Mucosa of rectum (tissue), 2 donors: ENCODE data around the gene PTPRD.

Experiments used
- H3K27ac ChIP-seq, 2 donors: one replicate each; pipeline ENCODE4 v1.7.0; 2013; ENCODE audit warnings: inconsistent platforms in 2 of 2, low read depth in 2 of 2, low read length in 2 of 2
- H3K27me3 ChIP-seq, 2 donors: one replicate each; pipeline ENCODE4 v1.7.0; 2013; ENCODE audit warnings: low read length in 2 of 2; ENCODE audit not compliant: control insufficient read depth in 2 of 2, insufficient read depth in 2 of 2
- H3K36me3 ChIP-seq, 2 donors: one replicate each; pipeline ENCODE4 v1.7.0; 2013; ENCODE audit warnings: low read length in 2 of 2; ENCODE audit not compliant: control insufficient read depth in 2 of 2, insufficient read depth in 2 of 2
- H3K4me1 ChIP-seq, 2 donors: one replicate each; pipeline ENCODE4 v1.7.0; 2013; ENCODE audit warnings: low read length in 2 of 2, mild to moderate bottlenecking in 1 of 2; ENCODE audit not compliant: control insufficient read depth in 2 of 2, insufficient read depth in 2 of 2
- H3K4me3 ChIP-seq, 2 donors: one replicate each; pipeline ENCODE4 v1.7.0; 2013; ENCODE audit warnings: low read length in 2 of 2
- H3K9ac ChIP-seq, 2 donors: one replicate each; pipeline ENCODE4 v1.7.0; 2013; ENCODE audit warnings: low read length in 2 of 2, low read depth in 1 of 2, mild to moderate bottlenecking in 1 of 2
- H3K9me3 ChIP-seq, 2 donors: one replicate each; pipeline ENCODE4 v1.7.0; 2013; ENCODE audit warnings: low read length in 2 of 2; ENCODE audit not compliant: control insufficient read depth in 2 of 2
- donor health status: healthy.
- donor health status: Normal muscosa, but diverticular disease.

PTPRD gene

GRCh38 chr9:8627976-8628679 lies 1984.7 kb downstream of the PTPRD start:
- H3K4me1 ChIP-seq: no peaks in the 10 kb centered on the region
- H3K27ac ChIP-seq: no peak overlapping the region
- H3K4me3 ChIP-seq: no peak overlapping the region
- no peaks in the 10 kb centered on the region for H3K36me3 ChIP-seq
- H3K9ac ChIP-seq: no peak overlapping the region
- no peaks in the 10 kb centered on the region for H3K9me3 ChIP-seq
- no peaks in the 10 kb centered on the region for H3K27me3 ChIP-seq

GRCh38 chr9:8622871-8623270 lies 1989.9 kb downstream of the PTPRD start:
- no peak overlapping the region for H3K27ac ChIP-seq
- no peak overlapping the region for H3K4me3 ChIP-seq
- no peaks in the 10 kb centered on the region for H3K4me1 ChIP-seq
- no peaks in the 10 kb centered on the region for H3K9me3 ChIP-seq
- no peaks in the 10 kb centered on the region for H3K27me3 ChIP-seq
- no peak overlapping the region for H3K9ac ChIP-seq
- H3K36me3 ChIP-seq: no peaks in the 10 kb centered on the region

- H3K4me3 ChIP-seq: no peak overlapping the region
- H3K36me3 ChIP-seq: no peaks in the 10 kb centered on the region
- H3K27me3 ChIP-seq: no peaks in the 10 kb centered on the region
- H3K27ac ChIP-seq: no peak overlapping the region
- no peak overlapping the region for H3K9ac ChIP-seq
- H3K9me3 ChIP-seq: no peaks in the 10 kb centered on the region
- H3K4me1 ChIP-seq: no peaks in the 10 kb centered on the region
These were observed 1990.5 kb downstream of the PTPRD start for GRCh38 chr9:8622222-8622802.

GRCh38 chr9:8621416-8621815 lies 1991.4 kb downstream of the PTPRD start:
- H3K27ac ChIP-seq: no peak overlapping the region

GRCh38 chr9:8616414-8616813 lies 1996.4 kb downstream of the PTPRD start:
- no peak overlapping the region for H3K27ac ChIP-seq
- no peaks in the 10 kb centered on the region for H3K36me3 ChIP-seq
- H3K4me1 ChIP-seq: no peaks in the 10 kb centered on the region
- no peak overlapping the region for H3K9ac ChIP-seq
- no peaks in the 10 kb centered on the region for H3K27me3 ChIP-seq
- no peak overlapping the region for H3K4me3 ChIP-seq
- no peaks in the 10 kb centered on the region for H3K9me3 ChIP-seq

More at GRCh38 chr9:8621416-8621815, 1991.4 kb downstream of the PTPRD start:
- Histone ChIP-seq H3K27me3 (no peaks in the 10 kb centered on the region), H3K36me3 (no peaks in the 10 kb centered on the region), H3K4me1 (no peaks in the 10 kb centered on the region), H3K4me3 (no peak overlapping the region), H3K9me3 (no peaks in the 10 kb centered on the region), H3K9ac (no peak overlapping the region)

- no peaks in the 10 kb centered on the region for H3K36me3 ChIP-seq
- no peaks in the 10 kb centered on the region for H3K4me1 ChIP-seq
- no peak overlapping the region for H3K27ac ChIP-seq
- H3K4me3 ChIP-seq: no peak overlapping the region
- no peaks in the 10 kb centered on the region for H3K27me3 ChIP-seq
- H3K9me3 ChIP-seq: no peaks in the 10 kb centered on the region
- no peak overlapping the region for H3K9ac ChIP-seq
These were observed 1997.8 kb downstream of the PTPRD start for GRCh38 chr9:8614926-8615440.

- Histone ChIP-seq H3K27me3 (no peaks in the 10 kb centered on the region), H3K4me1 (no peaks in the 10 kb centered on the region), H3K4me3 (no peak overlapping the region), H3K36me3 (no peaks in the 10 kb centered on the region), H3K27ac (no peak overlapping the region), H3K9me3 (no peaks in the 10 kb centered on the region), H3K9ac (no peak overlapping the region)
These were observed 1999.4 kb downstream of the PTPRD start for GRCh38 chr9:8613346-8613825.

- no peaks in the 10 kb centered on the region for H3K27me3 ChIP-seq
- H3K9ac ChIP-seq: no peak overlapping the region
- H3K27ac ChIP-seq: no peak overlapping the region
- no peak overlapping the region for H3K4me3 ChIP-seq
- H3K4me1 ChIP-seq: no peaks in the 10 kb centered on the region
- H3K9me3 ChIP-seq: no peaks in the 10 kb centered on the region
- H3K36me3 ChIP-seq: no peaks in the 10 kb centered on the region
These were observed 2001.6 kb downstream of the PTPRD start for GRCh38 chr9:8611153-8611552.

GRCh38 chr9:8610256-8610655 lies 2002.5 kb downstream of the PTPRD start:
- H3K9ac ChIP-seq: no peak overlapping the region
- no peaks in the 10 kb centered on the region for H3K36me3 ChIP-seq
- no peaks in the 10 kb centered on the region for H3K4me1 ChIP-seq
- no peaks in the 10 kb centered on the region for H3K9me3 ChIP-seq
- H3K27ac ChIP-seq: no peak overlapping the region
- no peak overlapping the region for H3K4me3 ChIP-seq
- H3K27me3 ChIP-seq: no peaks in the 10 kb centered on the region

- no peaks in the 10 kb centered on the region for H3K36me3 ChIP-seq
- H3K4me1 ChIP-seq: no peaks in the 10 kb centered on the region
- no peaks in the 10 kb centered on the region for H3K27me3 ChIP-seq
- no peak overlapping the region for H3K4me3 ChIP-seq
- H3K9ac ChIP-seq: no peak overlapping the region
- H3K9me3 ChIP-seq: no peaks in the 10 kb centered on the region
- H3K27ac ChIP-seq: no peak overlapping the region
These were observed 2007.7 kb downstream of the PTPRD start for GRCh38 chr9:8605096-8605495.
